Stimulated activated CD8-positive, alpha-beta memory T cell treated with anti-CD3 and anti-CD28 coated beads, Interleukin-2, amount 100 ng/mL, for 1 hour (primary cell): ENCODE measurements around the gene PDE4C.

ENCODE experiments used
- DNase-seq, 2 donors: peaks; one replicate each; pipeline ENCODE4 v3.0.0-alpha.2; 2020; ENCODE audit warnings: low read depth in 2 of 2

Gene PDE4C

GRCh38 chr19:18254546-18255503, 28.6 kb upstream of the PDE4C start:
- DNase-seq: no peak

- no peak for DNase-seq
Measured at GRCh38 chr19:18253716-18254115, 27.5 kb upstream of the PDE4C start.

GRCh38 chr19:18253130-18253529, 26.9 kb upstream of the PDE4C start:
- DNase-seq: no peak

GRCh38 chr19:18252370-18252717, 26.1 kb upstream of the PDE4C start:
- no peak for DNase-seq

- peak; percentile 66 to 69 for DNase-seq
Measured at GRCh38 chr19:18251587-18252369, 25.5 kb upstream of the PDE4C start.

- DNase-seq: no peak
Measured at GRCh38 chr19:18249834-18250233, 23.6 kb upstream of the PDE4C start.

- no peak for DNase-seq
Measured at GRCh38 chr19:18245297-18245696, 19.1 kb upstream of the PDE4C start.

GRCh38 chr19:18239303-18239702, 13.1 kb upstream of the PDE4C start:
- no peak for DNase-seq

GRCh38 chr19:18234194-18234593, 8.0 kb upstream of the PDE4C start:
- DNase-seq: no peak

GRCh38 chr19:18233224-18233825, 7.1 kb upstream of the PDE4C start:
- peak in 1 of 2 donors; percentile 10 for DNase-seq

- DNase-seq: no peak
Measured at GRCh38 chr19:18232540-18233223, 6.4 kb upstream of the PDE4C start.

GRCh38 chr19:18231775-18232174, 5.5 kb upstream of the PDE4C start:
- no peak for DNase-seq

- DNase-seq: no peak
Measured at GRCh38 chr19:18230941-18231734, 4.9 kb upstream of the PDE4C start.

GRCh38 chr19:18229915-18230314, 3.7 kb upstream of the PDE4C start:
- DNase-seq: no peak

- no peak for DNase-seq
Measured at GRCh38 chr19:18229474-18229873, 3.2 kb upstream of the PDE4C start.

GRCh38 chr19:18227781-18228271, 1.6 kb upstream of the PDE4C start:
- no peak for DNase-seq

- no peak for DNase-seq
Measured at GRCh38 chr19:18226956-18227780, 930 bp upstream of the PDE4C start.

GRCh38 chr19:18225355-18225701, 910 bp downstream of the PDE4C start:
- no peak for DNase-seq

GRCh38 chr19:18224525-18225354, 1.5 kb downstream of the PDE4C start:
- peak; percentile 64 to 65 for DNase-seq
